ENCODE measurements around the gene SYNRG.

DNA sequence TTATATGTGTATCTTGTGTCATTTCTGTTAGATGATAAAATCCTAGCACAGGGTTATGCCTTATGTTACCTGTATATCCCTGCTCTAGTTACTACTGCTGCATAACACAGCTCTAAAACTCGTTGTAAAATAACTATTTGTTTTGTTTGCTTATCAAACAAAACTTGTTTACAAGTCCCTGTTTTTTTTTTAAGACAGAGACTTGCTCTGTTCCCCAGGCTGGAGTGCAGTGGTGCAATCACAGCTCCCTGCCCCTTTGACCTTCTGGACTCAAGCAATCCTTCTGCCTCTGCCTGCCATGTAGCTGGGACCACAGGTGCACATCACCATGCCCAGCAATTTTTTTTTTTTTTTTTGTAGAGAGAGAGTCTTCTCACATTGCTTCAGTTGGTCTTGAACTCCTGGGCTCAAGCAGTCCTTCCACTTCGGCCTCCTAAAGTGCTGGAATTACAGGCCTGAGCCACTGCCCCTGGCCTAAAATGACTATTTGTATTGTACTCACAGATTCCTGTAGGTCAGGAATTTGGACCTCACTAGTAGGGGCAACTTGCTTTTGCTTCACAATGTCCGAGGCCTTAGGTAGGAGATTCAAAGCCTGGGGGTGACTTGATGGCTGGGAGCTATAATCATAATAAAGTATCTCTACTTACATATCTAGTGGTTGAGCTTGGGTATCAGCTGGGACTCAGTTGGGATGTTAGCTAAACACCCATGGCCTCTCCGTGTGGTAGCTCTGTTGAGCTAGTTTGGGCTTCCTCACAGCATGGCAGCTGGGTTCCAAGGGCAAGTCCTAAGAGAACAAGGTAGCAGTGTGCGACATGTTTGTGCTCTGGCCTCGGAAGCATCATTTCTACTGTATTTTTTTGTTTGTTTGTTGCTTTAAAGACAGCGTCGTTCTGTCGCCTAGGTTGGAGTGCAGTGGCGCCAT lies 106.9 kb downstream of the SYNRG start:
- TF ChIP-seq EZH2 (IDR thresholded peaks at IDR 0.05; ENCODE audit: borderline replicate concordance, low read length) (no peak), CTCF (IDR thresholded peaks at IDR 0.05; ENCODE audit: low read length) (no peak)

Data from OCI-LY1 (cell line).